ENCODE data around the gene CTNNA3. TPM values are rescaled to one million over a fixed set of nuclear protein-coding genes. Genes with fewer than 3 reads are reported as not detected.

The CTNNA3 gene
- total and polyA plus RNA-seq, 2 donors (not counting 3 experiments of a cell fraction or from before 2014, with no cell fraction given) = not detected

GRCh38 chr10:66246177-66246576 is 1449.8 kb downstream of the CTNNA3 start:
- H3K27ac ChIP-seq (ENCODE audit: insufficient read depth, low read depth, low read length) = no peak overlapping the region
- H3K9me1 ChIP-seq (replicated peaks; ENCODE audit: control insufficient read depth, extremely low read depth, insufficient read depth, low read length) = no peaks in the 10 kb centered on the region
- dilution Hi-C loops (cut with MboI; ENCODE audit: extremely low pct_ligation_motif_present, low sequenced_read_pairs) = no loop called here
- H3K4me3 ChIP-seq (replicated peaks in 1 of 3; ENCODE audit: insufficient read depth in 1 of 3, low read depth in 1 of 3, low read length in 3 of 3) = no peak overlapping the region
- TF ChIP-seq EZH2 (IDR thresholded peaks at IDR 0.05; ENCODE audit: borderline replicate concordance, low read depth, low read length, severe bottlenecking) (no peak), FOS (IDR thresholded peaks at IDR 0.05; ENCODE audit: borderline replicate concordance, insufficient read depth, low read length) (no peak), POLR2AphosphoS5 (IDR thresholded peaks at IDR 0.05; ENCODE audit: insufficient read depth, low read depth, low read length) (no peak), JUN (IDR thresholded peaks at IDR 0.05; ENCODE audit: borderline replicate concordance, insufficient read depth, insufficient read length, low read depth) (no peak)
- TF ChIP-seq, protein P1, sequence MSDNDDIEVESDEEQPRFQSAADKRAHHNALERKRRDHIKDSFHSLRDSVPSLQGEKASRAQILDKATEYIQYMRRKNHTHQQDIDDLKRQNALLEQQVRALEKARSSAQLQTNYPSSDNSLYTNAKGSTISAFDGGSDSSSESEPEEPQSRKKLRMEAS (IDR thresholded peaks at IDR 0.05; ENCODE audit: insufficient read depth, insufficient read length) = no peak
- TF ChIP-seq, protein P2, sequence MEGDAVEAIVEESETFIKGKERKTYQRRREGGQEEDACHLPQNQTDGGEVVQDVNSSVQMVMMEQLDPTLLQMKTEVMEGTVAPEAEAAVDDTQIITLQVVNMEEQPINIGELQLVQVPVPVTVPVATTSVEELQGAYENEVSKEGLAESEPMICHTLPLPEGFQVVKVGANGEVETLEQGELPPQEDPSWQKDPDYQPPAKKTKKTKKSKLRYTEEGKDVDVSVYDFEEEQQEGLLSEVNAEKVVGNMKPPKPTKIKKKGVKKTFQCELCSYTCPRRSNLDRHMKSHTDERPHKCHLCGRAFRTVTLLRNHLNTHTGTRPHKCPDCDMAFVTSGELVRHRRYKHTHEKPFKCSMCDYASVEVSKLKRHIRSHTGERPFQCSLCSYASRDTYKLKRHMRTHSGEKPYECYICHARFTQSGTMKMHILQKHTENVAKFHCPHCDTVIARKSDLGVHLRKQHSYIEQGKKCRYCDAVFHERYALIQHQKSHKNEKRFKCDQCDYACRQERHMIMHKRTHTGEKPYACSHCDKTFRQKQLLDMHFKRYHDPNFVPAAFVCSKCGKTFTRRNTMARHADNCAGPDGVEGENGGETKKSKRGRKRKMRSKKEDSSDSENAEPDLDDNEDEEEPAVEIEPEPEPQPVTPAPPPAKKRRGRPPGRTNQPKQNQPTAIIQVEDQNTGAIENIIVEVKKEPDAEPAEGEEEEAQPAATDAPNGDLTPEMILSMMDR (IDR thresholded peaks at IDR 0.05; ENCODE audit: extremely low read depth in 1 of 2, insufficient read depth in 1 of 2, low read depth in 1 of 2, low read length in 2 of 2) = no peak
- CTCF ChIA-PET = no interaction called here
- no peaks in the 10 kb centered on the region for H3K27me3 ChIP-seq (ENCODE audit: control insufficient read depth in 2 of 2, insufficient read depth in 2 of 2, low read length in 2 of 2)
- H3K9ac ChIP-seq (replicated peaks; ENCODE audit: extremely low read depth, insufficient read depth, low read length) = no peak overlapping the region
- H3K36me3 ChIP-seq (ENCODE audit: control insufficient read depth in 2 of 2, extremely low read depth in 1 of 2, insufficient read depth in 2 of 2, low read length in 2 of 2) = no peaks in the 10 kb centered on the region
- no peaks in the 10 kb centered on the region for H3K4me1 ChIP-seq (ENCODE audit: control insufficient read depth, extremely low read depth, insufficient read depth, low read length)
- H2AFZ ChIP-seq (ENCODE audit: low read depth, low read length) = no peak overlapping the region
- H4K20me1 ChIP-seq (replicated peaks; ENCODE audit: control insufficient read depth, extremely low read depth, insufficient read depth, low read length) = no peaks in the 10 kb centered on the region
- no peak overlapping the region for H3K4me2 ChIP-seq (ENCODE audit: insufficient read depth, low read length)
- intact Hi-C loops (cut with micrococcal nuclease) = no loop called here
- no TSS peak for BruUV-seq (replicated peaks)
- POLR2A ChIA-PET = no interaction called here
- DNase-seq (ENCODE audit: low read depth, low spot score) (no peak), FAIRE-seq (no peak)
- H3K9me3 ChIP-seq (replicated peaks; ENCODE audit: control insufficient read depth, insufficient read depth, low read length) = no peaks in the 10 kb centered on the region
- H3K79me2 ChIP-seq (ENCODE audit: control insufficient read depth, insufficient read depth, low read length) = no peaks in the 10 kb centered on the region
